GM21447 (cell line): ENCODE measurements around the gene KRTCAP3.

Experiments used
- ATAC-seq: cut with Tn5 transposase; IDR thresholded peaks from one replicate; pipeline ENCODE4 v1.9.1; 2021; ENCODE audit not compliant: unreplicated experiment

KRTCAP3 gene

DNA sequence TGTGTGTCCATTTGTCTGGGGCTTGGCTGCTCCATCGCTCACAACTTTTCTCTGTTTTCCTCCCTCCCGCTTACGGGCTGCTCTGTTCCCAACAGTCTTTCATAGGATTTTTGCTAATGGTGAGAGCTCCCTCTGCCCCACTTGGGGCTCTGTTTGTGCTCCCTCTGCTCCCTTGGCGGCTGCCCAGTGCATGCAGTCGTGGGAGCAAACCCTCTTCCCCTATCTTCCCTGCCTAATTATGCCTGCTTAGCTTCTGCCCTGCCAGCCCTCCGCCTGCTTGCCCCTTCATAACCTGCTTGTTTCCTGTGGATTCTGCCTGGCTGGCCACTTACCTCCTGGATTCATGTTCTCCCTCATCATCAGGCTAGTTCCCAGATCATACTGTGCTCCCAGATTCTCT, 6.6 kb upstream of the KRTCAP3 start:
- ATAC-seq: no peak

DNA sequence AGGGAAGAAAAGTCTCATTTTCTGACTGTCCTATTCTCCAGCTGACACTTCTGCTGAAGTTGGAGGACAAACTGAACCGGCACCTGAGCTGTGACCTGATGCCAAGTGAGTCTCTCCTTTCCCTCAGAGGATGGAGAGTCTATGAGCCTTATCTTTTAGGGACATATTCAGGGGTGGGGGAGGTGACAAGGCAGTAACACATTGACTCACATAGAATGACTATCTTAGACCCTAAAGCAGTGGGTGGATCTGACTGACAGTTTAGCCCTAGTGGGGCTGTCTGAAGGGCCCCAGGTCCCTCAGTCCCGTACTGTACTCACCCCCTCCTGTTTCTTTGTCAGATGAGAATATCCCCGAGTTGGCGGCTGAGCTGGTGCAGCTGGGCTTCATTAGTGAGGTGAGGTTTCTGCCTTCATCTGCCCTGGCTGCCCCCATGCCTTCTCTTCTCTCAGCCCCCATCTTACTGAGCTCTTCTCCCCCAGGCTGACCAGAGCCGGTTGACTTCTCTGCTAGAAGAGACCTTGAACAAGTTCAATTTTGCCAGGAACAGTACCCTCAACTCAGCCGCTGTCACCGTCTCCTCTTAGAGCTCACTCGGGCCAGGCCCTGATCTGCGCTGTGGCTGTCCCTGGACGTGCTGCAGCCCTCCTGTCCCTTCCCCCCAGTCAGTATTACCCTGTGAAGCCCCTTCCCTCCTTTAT, 805 bp upstream of the KRTCAP3 start:
- no peak for ATAC-seq

DNA sequence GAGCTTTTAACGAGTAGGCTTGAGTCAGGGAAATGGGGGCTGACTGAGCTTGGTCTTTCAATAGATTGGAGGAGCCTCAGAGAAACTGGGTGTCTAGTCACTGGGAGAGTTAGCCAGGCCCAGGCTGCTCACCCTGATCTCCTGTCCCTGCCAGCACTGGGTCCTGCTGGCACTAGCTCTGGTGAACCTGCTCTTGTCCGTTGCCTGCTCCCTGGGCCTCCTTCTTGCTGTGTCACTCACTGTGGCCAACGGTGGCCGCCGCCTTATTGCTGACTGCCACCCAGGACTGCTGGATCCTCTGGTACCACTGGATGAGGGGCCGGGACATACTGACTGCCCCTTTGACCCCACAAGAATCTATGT, 720 bp downstream of the KRTCAP3 start:
- ATAC-seq: no peak

DNA sequence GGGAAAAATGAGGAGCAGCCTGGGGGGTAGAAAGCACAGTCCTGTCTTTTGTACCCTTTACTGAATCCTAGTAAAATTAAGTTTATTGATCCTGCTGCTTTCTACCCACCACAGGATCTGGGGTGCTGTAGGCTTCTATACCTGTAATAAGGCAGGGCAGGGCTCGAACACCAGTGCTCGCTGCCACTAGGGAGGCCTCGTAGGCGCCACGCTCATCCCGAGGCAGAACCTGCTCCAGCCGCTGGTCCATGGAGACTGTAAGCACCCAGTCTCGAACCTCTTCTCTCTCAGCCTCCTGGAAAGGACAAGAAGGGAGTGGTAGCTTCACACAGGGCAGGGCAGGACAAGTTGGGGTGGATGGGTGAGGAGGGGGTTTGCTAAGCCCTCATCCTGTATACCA, 3.0 kb downstream of the KRTCAP3 start:
- no peak for ATAC-seq

DNA sequence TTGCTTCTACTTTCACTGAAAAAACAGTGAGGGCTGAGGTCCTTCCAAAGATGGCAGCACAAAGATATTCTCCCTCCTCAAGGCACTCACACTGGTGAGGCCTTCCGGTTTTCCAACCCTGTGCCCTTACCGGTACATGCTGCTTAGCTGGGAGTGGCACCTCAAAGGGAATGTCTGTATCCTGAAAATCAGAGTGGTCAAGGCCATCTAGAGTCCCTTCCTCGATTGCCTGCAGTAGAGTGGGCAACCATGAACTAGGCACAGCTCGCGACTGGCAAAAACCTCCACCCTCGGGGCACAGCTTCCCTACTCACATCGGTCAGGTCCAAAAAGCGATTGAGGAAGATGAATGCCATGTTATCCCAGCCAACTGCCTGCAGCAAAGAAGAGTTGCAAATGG, 3.4 kb downstream of the KRTCAP3 start:
- no peak for ATAC-seq

DNA sequence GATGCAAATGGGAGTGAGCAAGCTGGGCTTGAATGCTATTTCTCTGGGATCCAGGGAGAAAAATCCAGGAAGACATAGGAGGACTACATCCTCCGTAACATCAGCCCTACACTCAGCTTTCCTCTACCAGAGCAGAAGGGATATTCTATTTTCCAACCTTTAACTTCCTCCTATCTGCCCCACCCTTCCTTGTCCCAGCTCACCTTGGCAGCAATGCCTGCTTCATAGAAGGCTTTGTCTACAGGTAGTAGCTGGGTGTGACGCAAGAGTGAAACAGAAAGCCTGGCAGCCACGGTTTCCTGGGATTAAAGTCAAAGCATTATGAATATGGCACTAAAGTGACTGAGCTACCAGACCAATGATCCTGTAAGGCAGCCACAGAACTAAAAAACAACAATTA, 3.9 kb downstream of the KRTCAP3 start:
- no peak for ATAC-seq

DNA sequence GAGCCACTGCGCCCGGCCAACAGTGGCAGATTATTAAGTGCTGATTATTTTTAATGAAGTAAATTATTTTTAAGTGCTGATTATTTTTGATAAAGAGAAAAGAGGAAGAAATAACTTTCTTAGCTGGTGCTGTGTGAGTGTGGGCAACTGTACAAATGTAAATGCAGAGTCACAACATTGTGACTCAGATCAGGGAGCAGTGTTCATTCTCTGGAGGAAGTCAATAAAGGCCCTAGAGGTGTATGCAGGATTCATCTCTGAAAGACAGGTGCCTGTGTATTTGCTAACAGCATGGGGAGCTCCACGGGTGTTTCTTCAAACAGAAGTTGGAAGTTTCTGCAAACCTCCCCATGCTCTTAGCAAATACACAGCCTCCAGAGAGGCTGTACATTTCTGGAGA, 6.2 kb downstream of the KRTCAP3 start:
- no peak for ATAC-seq

DNA sequence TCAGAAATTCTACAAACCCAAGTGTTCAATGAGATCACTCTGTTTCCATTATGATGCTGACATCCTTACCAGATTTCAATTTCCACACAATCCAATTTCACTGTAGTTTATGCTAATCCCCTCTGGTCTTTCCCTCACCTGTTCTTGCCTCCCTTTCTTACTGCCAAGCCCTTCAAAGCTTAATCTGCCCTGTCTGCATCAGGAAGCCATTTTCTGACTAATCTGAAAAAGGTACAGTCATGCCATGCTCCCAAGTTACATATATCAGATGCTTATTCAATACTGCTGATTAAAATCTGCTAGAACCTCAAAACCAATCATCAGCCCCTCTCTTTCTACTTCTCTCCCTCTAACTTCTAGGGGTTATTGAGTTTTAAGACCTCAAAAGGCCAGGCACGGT, 8.9 kb downstream of the KRTCAP3 start:
- no peak for ATAC-seq

DNA sequence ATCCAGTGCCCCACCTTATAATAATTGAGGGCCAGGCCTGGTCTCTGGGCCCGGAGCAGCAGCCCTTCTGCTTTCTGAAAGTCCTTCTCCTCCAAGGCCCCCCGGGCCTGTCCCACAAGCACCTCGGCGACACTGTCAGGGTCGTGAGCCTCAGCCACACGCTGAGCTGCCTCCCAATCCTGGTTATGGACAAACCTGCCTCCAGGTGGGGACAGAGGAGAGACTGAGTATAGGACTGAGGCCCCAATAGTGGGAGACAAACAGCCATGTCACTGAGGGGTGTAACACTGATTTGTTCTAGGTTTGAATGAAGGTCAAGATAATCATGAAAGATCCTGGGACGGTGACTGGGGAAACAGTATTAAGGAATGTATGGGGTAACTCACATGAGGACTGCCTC, 11.8 kb downstream of the KRTCAP3 start:
- no peak for ATAC-seq

DNA sequence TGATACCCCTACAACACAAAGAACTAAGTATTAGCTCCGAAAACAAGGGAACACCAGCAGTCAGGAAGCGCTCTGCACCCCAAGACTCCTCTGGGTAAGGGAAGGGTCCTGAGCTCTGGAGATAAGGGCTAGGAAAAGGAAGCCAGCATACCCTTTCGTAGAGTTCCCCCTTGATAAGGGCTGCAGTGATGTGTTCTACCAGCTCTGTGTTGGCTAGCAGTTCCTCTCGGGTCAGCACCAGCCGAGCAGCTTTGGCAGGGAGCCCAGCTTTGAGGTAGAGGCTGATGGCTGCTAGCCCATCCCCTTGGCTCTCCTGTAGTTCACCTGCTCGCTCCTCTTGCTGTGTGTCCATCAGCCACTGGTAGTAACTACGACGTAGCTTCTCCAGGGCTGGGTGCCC, 18.9 kb downstream of the KRTCAP3 start:
- no peak for ATAC-seq

DNA sequence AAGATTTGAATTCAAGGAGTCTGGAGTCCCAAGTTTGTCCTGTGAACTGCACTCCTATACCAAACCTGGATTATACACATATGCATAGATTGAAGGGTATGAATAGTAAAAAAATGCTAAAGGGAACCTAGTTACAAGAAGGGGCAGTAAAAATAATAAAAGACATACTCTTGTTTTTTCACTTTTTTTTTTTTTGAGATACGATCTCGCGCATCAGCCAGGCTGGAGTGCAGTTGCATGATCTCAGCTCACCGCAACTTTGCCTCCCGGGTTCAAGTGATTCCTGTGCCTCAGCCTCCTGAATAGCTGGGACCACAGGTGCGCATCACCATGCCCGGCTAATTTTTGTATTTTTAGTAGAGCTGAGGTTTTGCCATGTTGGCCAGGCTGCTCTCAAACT, 22.3 kb downstream of the KRTCAP3 start:
- no peak for ATAC-seq

DNA sequence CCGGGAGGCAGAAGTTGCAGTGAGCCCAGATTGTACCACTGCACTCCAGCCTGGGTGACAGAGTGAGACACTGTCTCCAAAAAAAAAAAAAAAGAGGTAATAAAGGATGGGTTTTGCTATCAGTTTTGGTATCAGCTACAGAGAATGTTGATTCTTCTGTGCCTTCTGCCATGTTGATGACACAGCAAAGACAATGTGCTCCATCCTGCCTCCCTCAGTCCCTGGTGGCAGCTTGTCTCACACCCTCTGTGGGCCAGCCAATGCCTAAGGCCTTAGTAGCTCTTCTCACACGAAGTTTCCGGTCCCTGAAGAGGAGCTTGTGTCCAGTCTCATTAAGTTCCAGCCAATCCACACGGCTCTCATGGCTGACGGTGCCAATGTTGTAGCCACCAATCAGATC, 29.8 kb downstream of the KRTCAP3 start:
- no peak for ATAC-seq

DNA sequence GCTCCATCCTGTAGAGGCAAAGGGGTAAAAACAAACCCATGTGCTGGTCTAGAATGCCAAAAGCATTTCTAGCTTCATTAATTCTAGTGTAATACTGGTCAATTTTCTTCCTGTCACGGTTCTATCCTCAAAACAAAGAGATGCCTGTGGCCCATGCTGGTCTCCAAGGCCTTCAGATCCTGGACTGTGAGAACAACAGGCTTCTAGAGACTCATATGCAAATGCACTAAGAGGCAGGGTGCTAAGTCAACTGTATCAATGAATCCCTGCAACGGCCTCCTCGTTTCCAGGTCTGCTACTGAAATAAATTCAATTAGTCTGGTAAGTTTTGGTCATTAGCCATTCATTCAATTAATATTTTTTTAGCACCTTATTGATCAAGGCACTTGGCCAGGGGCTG, 43.3 kb downstream of the KRTCAP3 start:
- no peak for ATAC-seq

DNA sequence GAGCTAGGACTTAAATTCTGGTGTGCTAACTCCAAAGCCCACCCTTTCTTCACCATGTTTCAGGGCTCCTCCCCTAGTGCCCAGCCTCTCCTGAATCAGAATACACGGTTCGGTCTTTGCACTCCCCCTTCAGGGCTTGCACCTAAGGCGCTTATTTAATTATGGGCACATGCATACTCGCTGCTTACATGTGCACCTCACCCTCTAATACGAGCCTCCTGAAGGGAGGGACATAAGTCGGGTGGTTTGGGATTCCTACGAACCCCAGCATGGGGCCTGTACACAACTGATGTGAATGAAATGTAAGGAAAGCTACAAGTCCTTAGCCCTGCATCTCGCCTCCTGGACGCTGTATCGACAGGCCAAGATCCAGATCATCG, 46.9 kb downstream of the KRTCAP3 start:
- peak; percentile 7 for ATAC-seq

DNA sequence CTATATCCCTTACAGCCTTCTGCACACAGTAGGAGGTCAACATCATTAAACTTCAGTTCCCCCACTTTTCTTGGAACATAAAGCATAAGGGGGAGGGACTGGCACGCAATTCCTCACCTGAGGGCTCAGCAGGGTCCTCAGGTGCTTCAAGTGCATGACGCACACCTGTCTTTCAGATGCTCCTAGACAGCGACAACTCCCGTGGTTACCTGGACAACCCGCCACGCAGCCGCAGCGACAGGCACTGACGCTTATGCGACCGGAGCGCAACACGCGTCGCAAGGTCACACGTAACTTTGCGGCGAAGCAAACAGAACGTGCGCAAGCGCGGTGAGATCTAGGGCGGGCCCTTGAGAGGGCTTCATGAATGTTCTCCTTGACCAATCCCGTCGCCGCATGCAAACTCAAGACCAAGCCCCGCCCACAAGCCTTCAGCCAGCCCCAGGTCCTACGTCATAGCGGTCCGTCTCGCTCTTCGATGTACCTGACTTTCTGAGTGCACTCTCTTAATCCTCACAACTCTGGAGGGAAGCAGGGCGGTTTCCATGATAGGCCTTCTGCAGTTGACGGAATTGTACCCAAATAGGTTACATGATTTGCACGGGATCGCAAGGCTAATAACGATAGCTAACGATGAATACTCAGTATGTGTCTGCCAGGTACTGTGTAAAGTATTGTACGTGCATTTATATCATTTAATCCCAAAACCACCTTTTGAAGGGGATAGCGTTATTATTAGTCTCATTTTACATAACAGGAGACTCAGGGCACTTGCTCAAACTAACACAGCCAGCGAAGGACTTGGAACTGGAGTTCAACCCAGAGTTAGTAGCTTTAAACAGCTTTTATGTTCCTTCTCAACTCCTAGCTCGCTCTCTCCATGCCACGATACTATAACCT, 47.6 kb downstream of the KRTCAP3 start, which contains the start of gene IFT172:
Gene IFT172 (minus strand): TSS at position 246 of the 900 bp plus-strand sequence. CDS start 90 bp downstream, at position 156.
- peak; percentile 98 for ATAC-seq

DNA sequence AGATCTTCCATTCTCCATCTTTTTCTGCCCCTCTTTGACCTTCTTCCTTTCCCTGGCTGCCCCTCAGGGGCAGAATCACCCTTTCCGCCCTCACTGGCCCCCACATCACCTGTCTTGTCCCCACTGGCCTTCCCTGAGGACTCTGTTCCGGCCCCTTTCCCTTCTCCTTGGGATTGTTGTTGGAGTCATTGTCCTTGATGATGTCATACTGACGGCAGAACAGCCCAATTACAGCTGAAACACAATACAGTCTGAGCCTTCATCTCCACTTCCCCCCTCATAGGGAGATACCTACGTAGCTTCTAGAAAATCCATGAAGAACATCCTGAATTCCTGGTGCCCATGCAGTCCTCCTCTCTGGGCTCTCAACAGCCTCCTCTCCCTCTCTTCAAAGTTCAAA, 50.4 kb downstream of the KRTCAP3 start:
- ATAC-seq: no peak

DNA sequence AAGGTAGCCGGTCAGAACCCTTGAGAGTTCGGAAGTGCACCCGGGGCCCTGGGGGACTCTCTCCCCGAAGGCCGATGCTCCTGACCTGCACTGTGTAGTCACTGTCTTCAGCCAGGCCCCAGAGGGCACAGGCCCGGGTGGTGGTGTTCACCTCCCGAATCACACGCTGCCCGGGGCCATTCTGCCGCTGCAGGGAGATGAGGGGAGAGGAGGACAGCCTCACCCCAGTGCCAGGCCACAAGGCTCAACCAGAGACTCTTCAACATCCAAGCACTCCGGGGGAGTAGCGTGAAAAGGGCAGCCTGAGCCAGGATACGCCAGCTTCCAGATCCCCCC, 51.7 kb downstream of the KRTCAP3 start:
- no peak for ATAC-seq
